HL-60 (cell line): ENCODE measurements around the gene UXS1.
"Not testable (repeated sequence)": the region's sequence is repeated elsewhere in the genome, so short reads cannot be mapped to it uniquely, and the experiment has no call there.

ENCODE experiments used
- DNase-seq, 2 experiments: peaks; one replicate each; pipeline ENCODE4 v3.0.0-alpha.2; 2010 to 2020; ENCODE audit warnings: low read depth in 1 of 2, low spot score in 1 of 2
- H3K27ac ChIP-seq: fragments of 250-450 bp; sonication (Bioruptor Pico); replicated peaks from 2 replicates; pipeline ENCODE4 v1.5.1; 2020; ENCODE audit warnings: mild to moderate bottlenecking, moderate library complexity
- H3K27me3 ChIP-seq: fragments of 250-450 bp; sonication (Bioruptor Pico); 2 replicates; pipeline ENCODE4 v1.5.1; 2021; ENCODE audit warnings: mild to moderate bottlenecking, moderate library complexity; ENCODE audit not compliant: insufficient read depth, poor library complexity, severe bottlenecking
- H3K4me3 ChIP-seq: replicated peaks from 2 replicates; pipeline ENCODE4 v1.5.1; 2011; ENCODE audit warnings: mild to moderate bottlenecking, control low read depth, low read length; ENCODE audit not compliant: insufficient read depth
- GABPA ChIP-seq: IDR thresholded peaks from 2 replicates; pipeline ENCODE4 v1.6.1; 2012; ENCODE audit warnings: low read depth
- POLR2AphosphoS5 ChIP-seq: IDR thresholded peaks from 2 replicates; pipeline ENCODE4 v1.6.1; 2012; ENCODE audit warnings: low read depth
- SPI1 ChIP-seq: IDR thresholded peaks from 2 replicates; pipeline ENCODE4 v1.6.1; 2012; ENCODE audit warnings: low read depth, mild to moderate bottlenecking, borderline replicate concordance
- TF ChIP-seq, protein P1 (sequence below): IDR thresholded peaks from one replicate; pipeline ENCODE4 v1.5.1; 2011; ENCODE audit warnings: low read length, control low read depth, inconsistent platforms; ENCODE audit not compliant: insufficient read depth
- TF ChIP-seq, protein P2 (sequence below): IDR thresholded peaks from 2 replicates; pipeline ENCODE4 v1.6.1; 2012; ENCODE audit warnings: low read depth; ENCODE audit not compliant: insufficient replicate concordance

The UXS1 gene

DNA sequence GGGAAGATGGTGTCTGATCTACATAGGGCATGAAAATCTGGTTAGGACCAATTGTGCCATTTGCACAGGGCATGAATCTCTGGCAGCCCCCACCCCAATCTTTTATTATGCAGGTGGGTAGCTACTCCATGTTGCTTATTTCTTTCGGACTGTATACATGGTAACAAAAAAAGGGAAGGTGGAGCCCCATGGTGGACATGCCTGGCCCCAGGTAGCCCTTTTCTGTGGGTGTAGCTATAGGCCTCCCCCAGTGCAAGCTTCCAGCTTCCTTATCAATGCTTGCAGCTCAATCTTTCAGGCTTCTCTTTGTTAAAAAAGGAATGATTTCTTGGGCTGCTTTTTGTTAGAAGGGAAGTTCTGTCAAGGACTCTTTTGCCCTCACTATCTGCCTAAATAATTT, 14.3 kb upstream of the UXS1 start:
- DNase-seq, result no peak
- Histone ChIP-seq H3K27me3 (no peaks in the 10 kb centered on the region), H3K4me3 (no peak overlapping the region), H3K27ac (no peak overlapping the region)
- TF ChIP-seq SPI1 (no peak), GABPA (no peak), POLR2AphosphoS5 (no peak)
- TF ChIP-seq, protein P1, sequence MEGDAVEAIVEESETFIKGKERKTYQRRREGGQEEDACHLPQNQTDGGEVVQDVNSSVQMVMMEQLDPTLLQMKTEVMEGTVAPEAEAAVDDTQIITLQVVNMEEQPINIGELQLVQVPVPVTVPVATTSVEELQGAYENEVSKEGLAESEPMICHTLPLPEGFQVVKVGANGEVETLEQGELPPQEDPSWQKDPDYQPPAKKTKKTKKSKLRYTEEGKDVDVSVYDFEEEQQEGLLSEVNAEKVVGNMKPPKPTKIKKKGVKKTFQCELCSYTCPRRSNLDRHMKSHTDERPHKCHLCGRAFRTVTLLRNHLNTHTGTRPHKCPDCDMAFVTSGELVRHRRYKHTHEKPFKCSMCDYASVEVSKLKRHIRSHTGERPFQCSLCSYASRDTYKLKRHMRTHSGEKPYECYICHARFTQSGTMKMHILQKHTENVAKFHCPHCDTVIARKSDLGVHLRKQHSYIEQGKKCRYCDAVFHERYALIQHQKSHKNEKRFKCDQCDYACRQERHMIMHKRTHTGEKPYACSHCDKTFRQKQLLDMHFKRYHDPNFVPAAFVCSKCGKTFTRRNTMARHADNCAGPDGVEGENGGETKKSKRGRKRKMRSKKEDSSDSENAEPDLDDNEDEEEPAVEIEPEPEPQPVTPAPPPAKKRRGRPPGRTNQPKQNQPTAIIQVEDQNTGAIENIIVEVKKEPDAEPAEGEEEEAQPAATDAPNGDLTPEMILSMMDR, result no peak
- TF ChIP-seq, protein P2, sequence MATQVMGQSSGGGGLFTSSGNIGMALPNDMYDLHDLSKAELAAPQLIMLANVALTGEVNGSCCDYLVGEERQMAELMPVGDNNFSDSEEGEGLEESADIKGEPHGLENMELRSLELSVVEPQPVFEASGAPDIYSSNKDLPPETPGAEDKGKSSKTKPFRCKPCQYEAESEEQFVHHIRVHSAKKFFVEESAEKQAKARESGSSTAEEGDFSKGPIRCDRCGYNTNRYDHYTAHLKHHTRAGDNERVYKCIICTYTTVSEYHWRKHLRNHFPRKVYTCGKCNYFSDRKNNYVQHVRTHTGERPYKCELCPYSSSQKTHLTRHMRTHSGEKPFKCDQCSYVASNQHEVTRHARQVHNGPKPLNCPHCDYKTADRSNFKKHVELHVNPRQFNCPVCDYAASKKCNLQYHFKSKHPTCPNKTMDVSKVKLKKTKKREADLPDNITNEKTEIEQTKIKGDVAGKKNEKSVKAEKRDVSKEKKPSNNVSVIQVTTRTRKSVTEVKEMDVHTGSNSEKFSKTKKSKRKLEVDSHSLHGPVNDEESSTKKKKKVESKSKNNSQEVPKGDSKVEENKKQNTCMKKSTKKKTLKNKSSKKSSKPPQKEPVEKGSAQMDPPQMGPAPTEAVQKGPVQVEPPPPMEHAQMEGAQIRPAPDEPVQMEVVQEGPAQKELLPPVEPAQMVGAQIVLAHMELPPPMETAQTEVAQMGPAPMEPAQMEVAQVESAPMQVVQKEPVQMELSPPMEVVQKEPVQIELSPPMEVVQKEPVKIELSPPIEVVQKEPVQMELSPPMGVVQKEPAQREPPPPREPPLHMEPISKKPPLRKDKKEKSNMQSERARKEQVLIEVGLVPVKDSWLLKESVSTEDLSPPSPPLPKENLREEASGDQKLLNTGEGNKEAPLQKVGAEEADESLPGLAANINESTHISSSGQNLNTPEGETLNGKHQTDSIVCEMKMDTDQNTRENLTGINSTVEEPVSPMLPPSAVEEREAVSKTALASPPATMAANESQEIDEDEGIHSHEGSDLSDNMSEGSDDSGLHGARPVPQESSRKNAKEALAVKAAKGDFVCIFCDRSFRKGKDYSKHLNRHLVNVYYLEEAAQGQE, result no peak

DNA sequence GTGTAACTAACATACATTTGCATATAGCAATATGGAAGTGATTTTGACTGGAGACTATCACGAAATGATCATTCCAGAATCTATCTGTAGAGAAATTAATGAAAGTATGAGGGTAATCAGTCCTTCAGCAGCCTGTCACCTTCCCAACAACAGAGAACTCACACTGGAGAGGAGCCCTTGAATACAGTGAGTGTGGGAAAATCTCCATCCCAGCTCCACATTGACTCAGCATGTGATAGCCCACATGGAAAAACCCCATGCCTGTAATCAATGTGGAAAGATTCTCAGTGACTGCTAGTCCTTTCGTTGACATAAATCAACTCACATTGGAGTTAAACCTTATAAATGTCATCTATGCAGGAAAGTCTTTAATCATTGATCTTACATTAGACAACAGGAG, 13.1 kb upstream of the UXS1 start:
- no peak for DNase-seq
- H3K27me3 ChIP-seq, result no peaks in the 10 kb centered on the region
- TF ChIP-seq, protein P1, result no peak
- TF ChIP-seq, protein P2, result no peak
- TF ChIP-seq GABPA, result no peak
- TF ChIP-seq SPI1, result no peak
- TF ChIP-seq POLR2AphosphoS5, result no peak
- H3K27ac ChIP-seq, result no peak overlapping the region
- H3K4me3 ChIP-seq, result no peak overlapping the region

DNA sequence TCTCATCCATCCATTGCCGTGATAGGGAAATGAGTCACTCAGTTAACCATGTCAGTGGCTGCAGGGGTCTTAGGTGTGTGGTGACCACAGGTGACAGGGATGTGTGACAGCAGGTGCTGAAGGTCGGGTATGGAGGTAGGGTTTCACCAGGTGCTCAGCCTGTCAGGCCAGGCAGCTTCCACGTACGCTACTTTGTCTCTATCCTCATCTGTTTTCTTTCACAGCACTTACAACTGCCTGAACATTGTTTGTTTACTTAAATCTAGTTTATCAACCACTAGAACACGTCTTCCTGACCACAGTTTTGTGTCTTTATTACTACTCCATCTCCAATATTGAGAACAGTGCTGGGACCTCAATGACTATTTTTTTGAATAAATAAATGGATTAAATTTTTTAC, 11.4 kb upstream of the UXS1 start:
- H3K27ac ChIP-seq, result no peak overlapping the region
- TF ChIP-seq POLR2AphosphoS5 (no peak), GABPA (no peak), SPI1 (no peak)
- TF ChIP-seq, protein P2, result no peak
- TF ChIP-seq, protein P1, result no peak

DNA sequence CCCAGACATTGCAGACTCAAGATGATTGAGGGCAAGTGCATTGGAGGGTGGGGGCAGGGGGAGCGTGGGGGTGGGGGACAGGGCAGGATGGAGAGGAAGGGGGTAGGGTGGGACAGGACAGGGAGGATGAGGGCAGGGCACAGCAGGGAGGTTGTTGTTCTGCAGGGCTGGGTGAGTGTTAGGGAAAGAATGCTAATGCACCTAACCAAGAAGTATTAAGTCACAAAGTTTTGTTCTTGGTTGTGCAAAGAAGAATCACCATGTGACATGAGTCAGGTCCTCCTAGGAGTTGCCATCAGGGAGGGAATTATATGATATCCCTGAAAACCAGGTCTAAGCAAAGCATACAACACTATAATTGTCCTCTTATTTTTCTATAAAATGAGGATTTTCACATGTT, 10.4 kb upstream of the UXS1 start:
- not testable (repeated sequence) for H3K4me3 ChIP-seq, H3K27me3 ChIP-seq, DNase-seq, H3K27ac ChIP-seq

More for the DNA sequence above, 11.4 kb upstream of the UXS1 start:
- no peak for DNase-seq
- Histone ChIP-seq H3K27me3 (no peaks in the 10 kb centered on the region), H3K4me3 (no peak overlapping the region)
